Measurements from ENCODE around the gene COMMD9. TPM values are rescaled to one million over a fixed set of nuclear protein-coding genes. Genes with fewer than 3 reads are reported as not detected.
A peak's percentile ranks its signal among the peaks of the same experiment; 100 is the strongest.

The COMMD9 gene
- total RNA-seq, 1 donor from 2014 or later, result 35.8 TPM

DNA sequence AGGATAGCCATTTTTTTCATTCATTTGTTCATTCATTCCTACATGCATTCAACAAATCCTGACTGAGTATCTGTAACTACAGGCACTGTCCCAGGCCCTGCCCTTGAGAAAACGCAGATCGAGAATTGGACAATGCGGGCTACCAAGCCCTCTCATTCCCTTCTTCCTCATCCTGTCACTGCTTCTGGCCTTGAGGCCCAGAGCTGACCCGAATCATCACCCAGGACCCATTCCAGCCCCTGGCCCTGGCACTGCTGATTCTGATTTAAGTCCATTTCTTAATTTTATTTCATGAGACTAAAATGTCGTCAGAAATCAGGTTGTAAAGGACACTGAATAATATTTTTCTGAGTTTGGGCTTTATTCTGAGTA, 24.3 kb downstream of the COMMD9 start:
- DNase-seq (ENCODE audit: low spot score), result no peak
- intact Hi-C loops (cut with DNase I), result loop anchor here (10.0 kb wide), 1 partner anchor 650 kb away; the partner anchor contains the start of gene FJX1
- ATAC-seq, result no peak

GRCh38 chr11:36264011-36264972, 24.9 kb downstream of the COMMD9 start:
- no peak for DNase-seq (ENCODE audit: low spot score)
- intact Hi-C loops (cut with DNase I), result loop anchor here (10.0 kb wide), 1 partner anchor 649 kb away; the partner anchor contains the start of gene FJX1
- no peak for ATAC-seq

DNA sequence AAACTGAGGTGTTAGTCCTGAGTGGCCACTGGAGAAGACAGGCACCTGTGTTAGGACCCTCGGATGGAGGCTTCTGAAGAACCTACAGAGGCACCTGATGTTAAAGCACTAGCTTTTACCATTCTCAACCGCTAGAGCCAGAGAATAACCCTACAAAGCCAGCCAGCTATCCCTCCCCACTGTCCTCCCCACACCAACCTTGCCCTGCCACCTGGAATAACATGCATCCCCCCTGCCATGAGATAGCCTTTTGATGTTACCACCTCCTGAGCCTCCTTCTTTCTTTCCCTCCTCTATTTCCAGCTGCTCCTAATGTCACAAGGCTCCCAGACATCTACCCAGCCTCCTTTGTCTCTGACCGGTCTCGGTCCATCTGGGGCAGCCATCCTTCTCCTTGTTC, 28.1 kb downstream of the COMMD9 start:
- no peak for DNase-seq (ENCODE audit: low spot score)
- intact Hi-C loops (cut with DNase I), result loop anchor here (10.0 kb wide), 1 partner anchor 646 kb away; the partner anchor contains the start of gene FJX1
- no peak for ATAC-seq

GRCh38 chr11:36258730-36259360, 30.4 kb downstream of the COMMD9 start:
- peak; percentile 73 for DNase-seq (ENCODE audit: low spot score)
- intact Hi-C loops (cut with DNase I), result no loop called here
- ATAC-seq, result peak; percentile 93

DNA sequence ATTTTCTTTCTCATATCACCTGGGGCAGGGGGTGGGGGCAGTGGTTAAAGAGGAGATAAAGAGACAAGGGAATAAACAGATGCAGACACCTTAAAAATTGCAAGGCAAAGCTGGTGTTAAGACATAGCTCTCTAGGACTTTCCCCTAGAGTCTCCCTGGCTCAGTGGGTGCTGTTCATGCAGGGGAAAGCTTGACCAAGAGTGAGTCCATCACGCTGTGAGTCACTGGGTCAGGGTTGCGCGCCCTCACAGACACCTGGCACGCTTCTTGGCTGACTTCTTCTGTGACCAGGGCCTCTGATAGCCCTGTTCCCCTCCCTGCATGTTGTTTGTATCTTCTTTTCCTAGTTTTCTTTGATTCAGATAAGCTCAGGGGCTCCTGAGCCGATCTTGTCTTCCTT, 31.9 kb downstream of the COMMD9 start:
- intact Hi-C loops (cut with DNase I), result no loop called here
- ATAC-seq, result no peak

GRCh38 chr11:36254713-36255112, 34.5 kb downstream of the COMMD9 start:
- intact Hi-C loops (cut with DNase I), result no loop called here
- ATAC-seq (no peak), DNase-seq (ENCODE audit: low spot score) (no peak)

More for the DNA sequence above, 31.9 kb downstream of the COMMD9 start:
- no peak for DNase-seq (ENCODE audit: low spot score)

DNA sequence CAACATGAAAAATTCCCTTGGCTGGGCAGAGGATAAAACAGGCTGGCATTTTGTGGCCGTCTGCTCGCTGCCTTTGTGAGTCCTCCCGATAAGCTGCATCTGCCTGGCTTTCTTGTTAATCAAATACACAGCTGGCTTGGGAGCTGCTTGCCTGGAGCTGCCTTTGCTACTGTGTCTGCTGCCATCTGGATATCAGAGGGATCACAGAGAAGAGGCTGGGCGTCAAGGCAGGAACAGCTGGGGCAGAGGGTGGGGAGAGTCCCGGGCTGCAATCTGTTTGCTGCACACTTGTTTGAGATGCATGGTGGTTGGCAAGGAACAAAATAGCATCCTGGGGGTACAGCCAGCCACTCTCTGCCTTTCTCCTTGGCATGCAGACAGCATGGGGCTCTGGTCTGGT, 36.0 kb downstream of the COMMD9 start:
- intact Hi-C loops (cut with DNase I), result no loop called here
- DNase-seq (ENCODE audit: low spot score) (no peak), ATAC-seq (no peak)

- DNase-seq (ENCODE audit: low spot score), result no peak
- intact Hi-C loops (cut with DNase I), result no loop called here
- no peak for ATAC-seq
Measured at GRCh38 chr11:36251823-36252222, 37.4 kb downstream of the COMMD9 start.

DNA sequence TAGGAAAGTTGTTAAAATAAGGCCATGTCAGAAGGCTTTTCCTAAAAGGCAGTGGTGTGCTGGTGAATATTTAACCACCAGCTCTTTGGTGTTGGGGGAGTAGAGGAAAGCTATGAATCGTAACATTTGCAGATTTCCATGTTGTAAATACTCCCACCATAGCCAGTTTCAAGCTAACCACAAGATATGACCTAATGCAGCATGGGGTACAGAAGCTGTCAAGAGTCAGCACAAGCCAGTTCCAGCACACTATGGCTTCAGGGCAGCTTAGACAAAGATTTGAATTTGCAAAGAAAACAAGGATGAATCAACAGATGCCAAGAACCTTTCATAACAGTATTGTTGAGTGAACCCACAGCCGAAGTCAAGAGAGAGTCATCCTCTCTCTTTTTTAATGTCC, 40.0 kb downstream of the COMMD9 start:
- no peak for ATAC-seq
- DNase-seq (ENCODE audit: low spot score), result no peak

DNA sequence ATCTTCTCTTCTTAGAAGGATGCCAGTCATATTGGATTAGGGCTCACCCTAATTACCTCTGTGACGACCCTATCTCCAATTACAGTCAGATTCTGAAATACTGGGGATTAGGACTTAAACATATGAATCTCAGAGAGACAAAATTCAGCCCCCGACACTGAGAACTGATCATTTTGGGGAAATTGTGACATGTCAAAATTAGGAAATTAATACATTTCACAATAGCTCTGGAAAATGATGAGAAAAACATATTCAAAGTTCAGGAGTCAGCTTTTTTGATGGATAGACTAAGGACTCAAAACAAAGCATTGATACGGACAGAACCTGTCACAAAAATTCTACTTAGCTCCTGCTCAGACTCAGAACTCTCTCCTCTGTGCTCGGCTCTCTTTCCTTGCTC, 40.8 kb downstream of the COMMD9 start:
- ATAC-seq (no peak), DNase-seq (ENCODE audit: low spot score) (no peak)
- intact Hi-C loops (cut with DNase I), result no loop called here

More for the DNA sequence above, 40.0 kb downstream of the COMMD9 start:
- intact Hi-C loops (cut with DNase I), result no loop called here

DNA sequence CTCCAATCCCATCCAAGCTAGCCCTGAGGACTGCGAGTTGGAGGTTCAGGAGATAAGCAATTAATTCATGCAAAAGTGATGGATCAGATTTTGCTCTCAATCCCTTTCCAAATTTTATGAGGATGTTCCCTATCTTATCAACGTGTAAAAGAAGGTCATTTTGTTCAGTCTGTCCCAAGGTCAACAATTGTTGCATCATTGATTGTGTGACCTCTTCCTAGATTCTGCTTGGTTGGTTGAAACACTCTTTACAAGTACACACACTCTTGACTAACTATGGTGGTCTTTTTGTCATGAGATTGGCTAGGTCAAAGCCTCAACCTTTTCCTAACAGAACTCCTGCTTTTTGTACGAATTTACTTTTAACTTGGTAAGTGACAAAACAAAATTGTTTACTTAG, 41.7 kb downstream of the COMMD9 start:
- intact Hi-C loops (cut with DNase I), result no loop called here
- no peak for DNase-seq (ENCODE audit: low spot score)

GRCh38 chr11:36243641-36244040, 45.6 kb downstream of the COMMD9 start:
- intact Hi-C loops (cut with DNase I), result no loop called here
- DNase-seq (ENCODE audit: low spot score) (no peak), ATAC-seq (no peak)

More for the DNA sequence above, 41.7 kb downstream of the COMMD9 start:
- ATAC-seq, result no peak

DNA sequence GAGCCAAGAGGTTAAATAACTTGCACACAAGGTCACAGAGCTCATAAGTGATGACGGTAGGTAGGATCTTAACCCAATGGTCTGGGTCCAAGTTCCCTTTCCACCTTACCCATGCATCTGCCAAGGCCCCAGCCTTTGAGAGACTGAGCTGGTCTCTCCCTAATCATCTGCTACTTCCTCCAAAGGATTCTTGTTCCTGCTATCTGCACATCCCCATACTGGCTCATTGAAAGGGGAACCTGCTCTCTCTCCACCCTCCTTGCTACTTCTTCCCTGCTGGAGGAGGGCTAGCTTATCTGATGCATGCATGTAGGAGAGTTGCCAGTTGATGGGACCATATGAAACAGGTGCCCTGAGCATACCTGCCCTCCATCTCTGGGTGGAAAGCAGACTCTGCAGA, 47.7 kb downstream of the COMMD9 start:
- DNase-seq (ENCODE audit: low spot score) (no peak), ATAC-seq (no peak)
- intact Hi-C loops (cut with DNase I), result no loop called here

DNA sequence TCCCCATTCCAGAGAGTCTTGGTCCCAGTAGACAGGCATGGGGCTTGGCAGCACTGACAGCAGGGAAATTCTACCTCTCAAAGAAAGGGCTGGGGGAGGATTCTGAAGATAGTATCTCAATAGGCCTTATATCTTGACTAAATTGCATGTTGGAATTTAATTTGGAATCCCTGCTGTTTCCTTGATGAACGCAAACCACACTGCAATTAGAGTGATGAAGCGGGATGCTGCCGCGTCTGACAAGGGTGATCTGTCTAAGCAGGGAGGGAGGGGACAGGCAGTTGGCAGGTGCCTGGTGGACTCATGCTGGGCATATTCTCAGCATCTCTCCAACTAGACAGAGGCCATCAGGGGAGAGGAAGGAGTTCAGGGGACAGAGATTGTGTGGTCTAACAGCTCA, 48.4 kb downstream of the COMMD9 start:
- no peak for DNase-seq (ENCODE audit: low spot score)
- no peak for ATAC-seq
- intact Hi-C loops (cut with DNase I), result no loop called here

DNA sequence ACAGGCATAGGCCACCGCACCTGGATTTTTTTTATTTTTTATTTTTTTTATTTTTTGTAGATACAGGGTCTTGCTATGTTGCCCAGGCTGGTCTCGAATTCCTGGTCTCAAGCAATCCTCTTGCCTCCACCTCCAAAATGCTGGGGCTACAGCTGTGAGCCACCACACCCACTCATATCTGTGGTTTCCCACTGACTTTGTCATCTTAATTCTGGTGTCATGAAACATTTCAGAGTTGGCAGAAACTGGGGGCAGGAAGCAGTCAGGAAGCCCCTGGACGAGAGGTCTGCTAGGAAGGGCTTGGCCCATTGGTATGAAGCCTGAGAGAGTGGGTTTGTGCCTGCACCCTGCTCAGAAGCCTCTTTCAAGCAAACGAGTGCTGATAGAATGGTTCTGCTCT, 49.1 kb downstream of the COMMD9 start:
- DNase-seq (ENCODE audit: low spot score) (no peak), ATAC-seq (no peak)
- intact Hi-C loops (cut with DNase I), result no loop called here

DNA sequence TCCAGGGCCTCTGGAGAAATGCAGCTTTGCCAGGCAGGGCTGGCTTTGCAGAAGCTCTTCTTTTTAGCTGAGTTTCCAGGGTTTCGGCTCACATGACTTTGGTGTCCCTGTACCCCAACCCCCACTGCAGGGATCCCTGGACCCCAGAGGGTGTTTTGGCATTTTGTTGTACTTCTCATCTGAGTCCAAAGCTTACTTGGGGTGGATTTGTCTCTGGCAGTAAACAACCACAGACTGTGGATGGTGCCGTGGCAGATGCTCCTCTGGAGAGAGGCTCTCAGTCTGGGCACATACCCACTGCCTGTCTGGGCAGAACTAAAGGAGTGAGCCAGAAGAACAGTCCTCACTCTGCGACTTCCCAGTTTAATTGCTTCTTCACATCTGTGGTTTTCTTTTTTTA, 49.6 kb downstream of the COMMD9 start:
- intact Hi-C loops (cut with DNase I), result no loop called here
- DNase-seq (ENCODE audit: low spot score) (no peak), ATAC-seq (no peak)

DNA sequence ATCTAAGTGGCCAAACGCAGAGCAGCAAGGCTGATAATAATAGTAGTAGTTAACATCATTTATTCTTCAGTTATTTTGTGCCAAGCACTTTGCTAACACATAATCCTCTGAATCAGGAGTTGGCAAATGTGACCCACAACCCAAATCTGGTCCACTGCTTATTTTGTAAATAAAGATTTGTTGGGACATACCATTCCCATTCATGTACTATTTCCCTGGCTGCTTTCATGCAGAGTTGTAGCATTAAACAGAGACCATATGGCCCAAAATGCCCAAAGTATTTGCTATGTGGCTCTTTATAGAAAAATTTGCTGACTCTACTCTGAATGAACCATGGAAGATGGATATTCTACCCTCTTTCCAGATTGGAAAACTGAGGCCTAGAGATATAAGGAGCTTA, 50.3 kb downstream of the COMMD9 start:
- DNase-seq (ENCODE audit: low spot score) (no peak), ATAC-seq (no peak)
- intact Hi-C loops (cut with DNase I), result no loop called here

- intact Hi-C loops (cut with DNase I), result no loop called here
- ATAC-seq (no peak), DNase-seq (ENCODE audit: low spot score) (no peak)
Measured at GRCh38 chr11:36238036-36238631, 51.1 kb downstream of the COMMD9 start.

DNA sequence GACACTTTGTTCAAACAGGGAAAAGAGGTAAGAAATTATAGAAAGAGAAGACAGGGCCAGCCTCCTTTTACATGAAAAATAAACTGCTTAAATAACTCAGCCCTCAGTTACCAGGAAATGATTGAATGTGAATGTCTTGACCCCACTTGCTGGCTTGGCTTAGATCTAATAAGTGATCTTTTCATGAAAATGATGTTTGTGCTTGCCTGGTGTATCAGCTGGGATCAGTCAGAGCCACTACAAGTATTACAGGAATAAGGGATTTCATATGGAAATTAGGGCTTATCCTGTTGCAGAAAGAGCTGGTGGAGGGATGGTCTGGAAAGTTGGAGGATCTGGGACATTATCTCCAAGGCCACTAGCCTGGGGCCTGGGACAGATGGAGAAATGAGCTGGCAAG, 51.8 kb downstream of the COMMD9 start:
- intact Hi-C loops (cut with DNase I), result no loop called here
- DNase-seq (ENCODE audit: low spot score), result no peak
- no peak for ATAC-seq

GRCh38 chr11:36235750-36236149, 53.5 kb downstream of the COMMD9 start:
- intact Hi-C loops (cut with DNase I), result no loop called here
- ATAC-seq (no peak), DNase-seq (ENCODE audit: low spot score) (no peak)

Data from sciatic nerve (tissue), 2 donors.